GM12801 (cell line): ENCODE results near the gene RRAD.

ENCODE experiments used
- TF ChIP-seq, protein P1 (sequence below): IDR thresholded peaks from one replicate; pipeline ENCODE4 v1.5.1; 2011; ENCODE audit warnings: control low read depth; ENCODE audit not compliant: insufficient read length; ENCODE audit errors: extremely low read depth

Gene RRAD

DNA sequence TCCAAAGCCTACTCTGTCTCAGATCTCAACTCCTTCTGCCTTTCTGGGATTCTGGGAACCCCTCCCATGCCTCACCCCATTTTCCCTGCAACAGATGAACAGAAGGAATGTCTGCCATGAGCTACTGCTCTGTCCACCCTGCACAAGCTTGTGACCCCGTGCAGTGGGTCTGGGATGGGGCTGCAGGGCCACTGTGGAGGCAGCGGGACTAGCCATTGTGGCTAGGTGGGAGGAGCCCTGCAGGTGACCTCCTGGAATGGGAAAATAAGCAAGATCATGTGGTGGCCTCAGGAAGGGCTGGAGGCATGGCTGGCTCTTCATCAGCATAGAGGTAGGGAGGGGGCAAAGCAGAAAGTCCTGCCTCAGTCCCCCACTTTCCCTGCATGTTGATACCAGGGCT, 31.3 kb downstream of the RRAD start:
- TF ChIP-seq, protein P1, sequence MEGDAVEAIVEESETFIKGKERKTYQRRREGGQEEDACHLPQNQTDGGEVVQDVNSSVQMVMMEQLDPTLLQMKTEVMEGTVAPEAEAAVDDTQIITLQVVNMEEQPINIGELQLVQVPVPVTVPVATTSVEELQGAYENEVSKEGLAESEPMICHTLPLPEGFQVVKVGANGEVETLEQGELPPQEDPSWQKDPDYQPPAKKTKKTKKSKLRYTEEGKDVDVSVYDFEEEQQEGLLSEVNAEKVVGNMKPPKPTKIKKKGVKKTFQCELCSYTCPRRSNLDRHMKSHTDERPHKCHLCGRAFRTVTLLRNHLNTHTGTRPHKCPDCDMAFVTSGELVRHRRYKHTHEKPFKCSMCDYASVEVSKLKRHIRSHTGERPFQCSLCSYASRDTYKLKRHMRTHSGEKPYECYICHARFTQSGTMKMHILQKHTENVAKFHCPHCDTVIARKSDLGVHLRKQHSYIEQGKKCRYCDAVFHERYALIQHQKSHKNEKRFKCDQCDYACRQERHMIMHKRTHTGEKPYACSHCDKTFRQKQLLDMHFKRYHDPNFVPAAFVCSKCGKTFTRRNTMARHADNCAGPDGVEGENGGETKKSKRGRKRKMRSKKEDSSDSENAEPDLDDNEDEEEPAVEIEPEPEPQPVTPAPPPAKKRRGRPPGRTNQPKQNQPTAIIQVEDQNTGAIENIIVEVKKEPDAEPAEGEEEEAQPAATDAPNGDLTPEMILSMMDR, result no peak

DNA sequence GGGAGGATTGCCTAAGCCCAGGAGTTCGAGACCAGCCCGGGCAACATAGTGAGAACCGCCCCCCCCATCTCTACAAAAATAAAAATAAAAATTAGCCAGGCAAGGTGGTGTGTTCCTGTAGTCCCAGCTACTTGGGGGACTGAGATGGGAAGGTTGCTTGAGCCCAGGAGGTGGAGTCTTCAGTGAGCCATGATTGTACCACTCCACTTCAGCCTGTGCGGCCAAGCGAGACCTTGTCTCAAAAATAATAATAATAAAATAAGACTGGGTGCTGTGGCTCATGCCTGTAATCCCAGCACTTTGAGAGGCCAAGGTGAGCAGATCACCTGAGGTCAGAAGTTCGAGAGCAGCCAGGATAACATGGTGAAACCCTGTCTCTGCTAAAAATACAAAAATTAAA, 33.5 kb downstream of the RRAD start:
- TF ChIP-seq, protein P1, result no peak

DNA sequence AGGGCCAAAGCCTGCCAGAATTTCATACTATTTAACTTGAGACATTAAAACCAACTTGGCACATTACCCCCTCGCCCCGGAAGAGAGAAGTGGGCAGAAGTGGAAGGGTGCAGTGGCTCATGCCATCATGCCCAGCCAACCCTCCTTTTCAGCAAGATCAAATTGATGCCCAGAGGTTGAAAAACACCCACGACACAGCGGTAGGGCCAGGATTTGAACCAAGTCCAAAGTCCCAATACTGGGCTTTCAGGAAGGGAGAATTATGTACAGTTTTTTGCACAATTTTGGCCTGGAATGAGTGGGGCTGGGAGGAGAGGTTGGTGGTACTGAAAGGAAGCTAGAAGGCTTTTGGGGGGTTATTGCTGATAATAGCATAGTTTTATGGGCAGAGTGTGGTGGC, 34.0 kb downstream of the RRAD start:
- TF ChIP-seq, protein P1, result no peak

DNA sequence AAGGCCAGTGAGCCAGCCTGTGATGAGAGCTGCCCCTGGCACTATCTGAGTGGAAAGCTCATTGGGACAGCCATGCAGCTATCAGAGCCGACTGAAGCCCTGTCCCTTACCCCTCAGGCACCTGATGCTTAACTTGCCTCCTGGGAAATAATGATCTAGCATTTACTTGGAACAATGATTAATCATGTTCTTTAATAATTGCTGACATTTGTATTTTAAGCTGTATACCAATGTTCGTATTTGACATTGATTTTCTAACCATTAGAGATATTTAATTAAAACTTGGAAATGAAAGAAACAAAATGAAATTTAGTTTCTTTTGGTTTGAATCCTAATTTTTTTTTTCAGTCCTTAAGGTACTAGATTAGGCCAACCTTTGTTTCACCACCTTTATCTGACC, 34.5 kb downstream of the RRAD start:
- TF ChIP-seq, protein P1, result no peak

DNA sequence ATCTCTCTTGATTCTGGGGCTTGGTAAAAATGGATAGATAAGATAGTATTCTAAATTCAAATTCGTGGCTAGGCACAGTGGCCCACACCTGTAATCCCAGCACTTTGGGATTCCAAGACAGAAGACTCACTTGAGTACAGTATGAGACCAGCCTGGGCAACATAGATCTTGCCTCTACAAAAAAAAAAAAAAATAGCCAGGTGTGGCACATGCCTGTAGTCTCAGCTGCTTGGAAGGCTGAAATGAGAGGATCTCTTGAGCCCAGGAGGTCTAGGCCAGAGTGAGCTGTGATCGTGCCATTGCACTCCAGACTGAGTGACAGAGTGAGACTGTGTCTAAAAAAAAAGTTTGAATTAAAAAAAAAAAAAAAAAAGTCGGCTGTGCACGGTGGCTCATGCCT, 35.7 kb downstream of the RRAD start:
- TF ChIP-seq, protein P1, result no peak

DNA sequence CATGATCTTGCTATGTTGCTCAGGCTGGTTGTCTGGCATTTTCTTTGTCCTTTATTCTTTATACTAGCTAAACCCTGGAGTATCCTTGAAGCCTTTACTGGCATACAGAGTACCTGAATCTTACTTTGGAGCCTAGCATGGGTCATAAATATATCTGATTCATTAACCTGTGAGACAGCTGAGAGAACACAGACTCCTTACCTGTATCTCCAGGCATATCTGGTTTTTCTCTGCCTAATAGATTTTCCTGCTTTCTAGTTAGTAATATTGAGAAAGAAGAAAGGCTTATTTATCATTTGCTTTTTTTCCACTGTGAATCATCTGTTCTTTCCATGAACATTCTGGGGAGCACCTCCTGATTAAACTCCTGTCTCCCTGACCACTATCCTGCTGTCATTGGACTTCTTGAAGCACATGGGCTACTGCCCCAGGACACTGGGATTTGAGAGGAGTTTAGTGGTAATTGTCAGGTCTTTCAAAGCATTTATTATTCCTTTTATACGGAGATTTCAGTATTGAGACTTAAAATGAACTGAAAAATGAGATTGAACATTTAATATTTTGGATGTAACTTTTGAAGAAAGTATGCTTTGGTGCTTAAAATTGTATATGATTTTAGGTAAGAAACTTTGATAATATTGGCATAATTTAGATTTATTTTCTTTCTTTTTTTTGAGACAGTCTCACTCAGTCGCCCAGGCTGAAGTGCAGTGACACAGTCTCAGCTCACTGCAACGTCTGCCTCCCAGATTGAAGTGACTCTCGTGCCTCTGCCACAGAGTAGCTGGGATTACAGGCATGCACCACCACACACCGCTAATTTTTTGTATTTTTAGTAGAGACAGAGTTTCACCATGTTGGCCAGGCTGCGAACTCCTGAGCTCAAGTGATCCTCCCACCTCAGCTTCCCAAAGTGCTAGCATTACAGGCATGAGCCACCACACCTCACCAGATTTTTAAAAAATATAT, 36.4 kb downstream of the RRAD start:
- TF ChIP-seq, protein P1, result no peak

DNA sequence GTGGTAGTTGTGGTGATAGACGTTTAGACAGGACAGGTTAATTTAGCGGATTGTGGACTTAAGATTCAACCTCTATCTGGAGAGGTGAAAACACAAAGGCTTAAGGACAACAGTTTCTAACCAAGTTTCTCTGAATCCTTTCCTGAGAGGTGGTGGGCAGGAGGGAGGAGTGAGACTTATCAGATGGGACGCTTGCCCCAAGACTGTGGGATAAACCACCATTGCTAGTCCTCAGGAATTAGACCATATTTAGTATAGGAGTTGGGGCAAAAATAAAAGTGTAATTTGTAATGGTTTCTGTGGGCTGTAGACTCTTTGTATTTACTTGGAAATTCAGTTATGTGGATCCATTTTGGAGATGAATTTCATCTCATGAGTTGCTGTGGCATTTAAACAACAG, 38.4 kb downstream of the RRAD start:
- TF ChIP-seq, protein P1, result no peak
